Measurements from ENCODE around the gene MROH7.

MROH7 gene

GRCh38 chr1:54640863-54641836 lies at the start of gene MROH7:
Gene MROH7, plus strand, starts transcription at chr1:54641786. Its CDS starts 11,141 bp downstream, at chr1:54652927.
- DNase-seq (ENCODE audit: low read depth in 2 of 2) = no peak

GRCh38 chr1:54593571-54594160 lies 47.9 kb upstream of the MROH7 start:
- no peak for DNase-seq (ENCODE audit: low read depth in 2 of 2)

- no peak for DNase-seq (ENCODE audit: low read depth in 2 of 2)
Measured at GRCh38 chr1:54594463-54594862, 47.1 kb upstream of the MROH7 start.

- no peak for DNase-seq (ENCODE audit: low read depth in 2 of 2)
Measured at GRCh38 chr1:54595956-54596498, 45.6 kb upstream of the MROH7 start.

GRCh38 chr1:54596756-54597155 lies 44.8 kb upstream of the MROH7 start:
- no peak for DNase-seq (ENCODE audit: low read depth in 2 of 2)

- no peak for DNase-seq (ENCODE audit: low read depth in 2 of 2)
Measured at GRCh38 chr1:54597455-54598030, 44.0 kb upstream of the MROH7 start.

GRCh38 chr1:54599211-54599823 lies 42.3 kb upstream of the MROH7 start:
- DNase-seq (ENCODE audit: low read depth in 2 of 2) = no peak

GRCh38 chr1:54600947-54601721 lies 40.5 kb upstream of the MROH7 start:
- DNase-seq (ENCODE audit: low read depth in 2 of 2) = no peak

GRCh38 chr1:54601730-54602129 lies 39.9 kb upstream of the MROH7 start:
- DNase-seq (ENCODE audit: low read depth in 2 of 2) = no peak

- DNase-seq (ENCODE audit: low read depth in 2 of 2) = no peak
Measured at GRCh38 chr1:54602554-54602953, 39.0 kb upstream of the MROH7 start.

- DNase-seq (ENCODE audit: low read depth in 2 of 2) = no peak
Measured at GRCh38 chr1:54603241-54603640, 38.3 kb upstream of the MROH7 start.

- no peak for DNase-seq (ENCODE audit: low read depth in 2 of 2)
Measured at GRCh38 chr1:54604051-54604450, 37.5 kb upstream of the MROH7 start.

GRCh38 chr1:54604572-54605370 lies 36.8 kb upstream of the MROH7 start:
- DNase-seq (ENCODE audit: low read depth in 2 of 2) = no peak

- DNase-seq (ENCODE audit: low read depth in 2 of 2) = no peak
Measured at GRCh38 chr1:54606096-54606989, 35.2 kb upstream of the MROH7 start.

GRCh38 chr1:54606990-54607325 lies 34.6 kb upstream of the MROH7 start:
- DNase-seq (ENCODE audit: low read depth in 2 of 2) = no peak

GRCh38 chr1:54607821-54608565 lies 33.6 kb upstream of the MROH7 start:
- no peak for DNase-seq (ENCODE audit: low read depth in 2 of 2)

- no peak for DNase-seq (ENCODE audit: low read depth in 2 of 2)
Measured at GRCh38 chr1:54608566-54609230, 32.9 kb upstream of the MROH7 start.

GRCh38 chr1:54609301-54609921 lies 32.2 kb upstream of the MROH7 start:
- DNase-seq (ENCODE audit: low read depth in 2 of 2) = no peak

Measured in stimulated activated CD4-positive, alpha-beta T cell treated with anti-CD3 and anti-CD28 coated beads, Interleukin-12 subunit alpha, Interleukin-12 subunit beta, amount 100 ng/mL, for 24 hours (primary cell).